ENCODE results near the gene NBAS. TPM values are rescaled to one million over a fixed set of nuclear protein-coding genes. Genes with fewer than 3 reads are reported as not detected.
A peak's percentile ranks its signal among the peaks of the same experiment; 100 is the strongest.

Gene NBAS
- total and polyA plus RNA-seq, 9 of the 15 experiments (the other 6 are each of a cell fraction or from before 2014, with no cell fraction given) = 15.3 to 94.4 (median 69.9) TPM

- POLR2A ChIA-PET = interaction anchor here (1.0 kb wide), 1 partner anchor 10 kb away, joined by 3 read pairs; no protein-coding TSS in a partner anchor
- in situ Hi-C loops (cut with MboI) = no loop called here
- peaks cover 5 to 7% of the 10 kb centered on the region in 2 experiments; a peak in 3 of 5 replicates for H3K4me1 ChIP-seq (replicated peaks in 1 of 2; ENCODE audit: control insufficient read depth in 2 of 2, insufficient read depth in 2 of 2, low read length in 2 of 2)
- DNase-seq (ENCODE audit: extremely low read depth in 1 of 4, low spot score in 3 of 4) (no peak), FAIRE-seq (no peak), ATAC-seq (no peak)
- no peaks in the 10 kb centered on the region for H4K20me1 ChIP-seq (replicated peaks; ENCODE audit: control insufficient read depth, insufficient read depth, low read length)
- BruUV-seq (replicated peaks) = no TSS peak
- no peaks in the 10 kb centered on the region for H3K27me3 ChIP-seq (ENCODE audit: control insufficient read depth in 2 of 2, insufficient read depth in 2 of 2, low read length in 2 of 2)
- 94% methylated on average over 6 of the region's 6 CpGs for WGBS (ENCODE audit: insufficient coverage, low coverage, missing lambda C conversion rate)
- TF ChIP-seq MBD2 (IDR thresholded peaks at IDR 0.05; ENCODE audit: borderline replicate concordance, low read depth) = no peak
- TF ChIP-seq ZNF316 (IDR thresholded peaks at IDR 0.05) = peak; percentile 29; the same call in 1 of the 2 replicates
- TF ChIP-seq ZBTB33 (CRISPR knock-in tag; IDR thresholded peaks at IDR 0.05) = peak; percentile 31; the same call in 1 of the 2 replicates
- 0 out of 3 replicates have a peak, but pooled peaks of 1 of the 2 experiments have one; percentile 34 for TF ChIP-seq CBX3 (IDR thresholded peaks at IDR 0.05; ENCODE audit: borderline replicate concordance in 1 of 2, low read length in 2 of 2)
- no peak for TF ChIP-seq ZNF165 (CRISPR knock-in tag; IDR thresholded peaks at IDR 0.05; ENCODE audit: borderline replicate concordance)
- no peak for TF ChIP-seq ATF1 (CRISPR knock-in tag; IDR thresholded peaks at IDR 0.05)
- no peak for TF ChIP-seq ATF1 (tag; IDR thresholded peaks at IDR 0.05)
- peak in 1 of 3 experiments; percentile 23 for TF ChIP-seq YY1 (IDR thresholded peaks at IDR 0.05; ENCODE audit: borderline replicate concordance in 1 of 3, control insufficient read depth in 1 of 3, extremely low read depth in 1 of 3, insufficient read depth in 3 of 3, insufficient read length in 1 of 3, insufficient replicate concordance in 2 of 3, low read depth in 1 of 3, low read length in 2 of 3)
- no peak overlapping the region for H2AFZ ChIP-seq (ENCODE audit: low read depth, low read length)
- CTCF ChIA-PET (ENCODE audit: low intra/inter-chr PET ratio) = no interaction called here
- intact Hi-C loops (cut with micrococcal nuclease) = no loop called here
- H3K4me3 ChIP-seq = no peak overlapping the region
- H3K79me2 ChIP-seq (ENCODE audit: control insufficient read depth, insufficient read depth, low read length) = peaks cover 24% of the 10 kb centered on the region
- H3K9me3 ChIP-seq (replicated peaks; ENCODE audit: control insufficient read depth, insufficient read depth, low read depth, low read length) = peaks cover 4% of the 10 kb centered on the region; the same call in 1 of the 2 replicates
- no peak overlapping the region for H3K9ac ChIP-seq (ENCODE audit: insufficient read depth in 1 of 2, low read depth in 2 of 2, low read length in 2 of 2)
- no peak overlapping the region for H3K4me2 ChIP-seq (ENCODE audit: insufficient read depth, low read length)
- H3K9me1 ChIP-seq (ENCODE audit: control insufficient read depth, insufficient read depth, low read length) = no peaks in the 10 kb centered on the region
- no peak overlapping the region for H3K27ac ChIP-seq (ENCODE audit: extremely low read depth, low read depth, low read length)
- H3K36me3 ChIP-seq (ENCODE audit: control insufficient read depth, insufficient read depth, low read length) = peaks cover 86% of the 10 kb centered on the region
Measured at GRCh38 chr2:15527074-15527739, 33.9 kb downstream of the NBAS start.

Data from K562 (cell line).